Measurements from ENCODE around the gene ZNF727.
"Not testable (repeated sequence)": the region's sequence is repeated elsewhere in the genome, so short reads cannot be mapped to it uniquely, and the experiment has no call there.

ZNF727 gene

DNA sequence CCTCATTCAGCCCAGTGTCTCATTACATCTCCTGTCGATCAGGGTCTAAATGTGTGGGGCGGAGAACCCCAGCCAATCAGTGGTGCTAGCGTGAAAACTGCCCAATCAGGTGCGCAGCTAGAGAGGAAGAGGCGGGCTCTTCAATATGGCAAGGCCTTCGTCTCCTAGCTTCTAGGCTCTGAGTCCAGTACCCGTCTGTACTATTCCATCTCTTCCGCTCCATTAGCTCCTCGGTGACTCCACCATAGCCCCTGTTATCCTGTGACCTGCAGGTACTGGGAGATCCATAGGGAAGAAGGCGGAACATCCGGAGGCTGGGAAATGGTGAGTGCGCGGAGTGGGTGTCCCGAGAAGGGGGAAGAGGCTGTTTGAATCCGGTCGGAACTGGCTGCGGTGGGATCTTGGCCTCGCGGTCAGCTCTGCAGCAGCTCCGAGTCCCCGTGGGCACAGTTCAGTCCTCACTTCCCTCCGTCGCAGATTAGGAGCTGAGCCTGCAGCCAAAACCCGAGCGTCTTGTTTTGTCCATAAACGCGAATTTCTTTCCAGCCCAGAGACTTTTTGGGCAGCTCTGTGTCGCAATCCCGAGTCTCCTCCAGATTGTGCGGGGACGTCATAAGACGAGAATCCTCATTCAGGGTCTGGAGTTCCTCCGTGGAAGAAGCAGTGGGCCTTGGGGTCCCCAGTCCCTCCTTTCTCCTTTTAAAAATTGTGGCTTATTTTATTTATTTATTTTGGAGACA, at the start of gene ZNF727:
TSS of gene ZNF727 (plus strand) at position 134 of the 740 bp plus-strand sequence. CDS start at position 322, 188 bp downstream.
- no peak for DNase-seq

DNA sequence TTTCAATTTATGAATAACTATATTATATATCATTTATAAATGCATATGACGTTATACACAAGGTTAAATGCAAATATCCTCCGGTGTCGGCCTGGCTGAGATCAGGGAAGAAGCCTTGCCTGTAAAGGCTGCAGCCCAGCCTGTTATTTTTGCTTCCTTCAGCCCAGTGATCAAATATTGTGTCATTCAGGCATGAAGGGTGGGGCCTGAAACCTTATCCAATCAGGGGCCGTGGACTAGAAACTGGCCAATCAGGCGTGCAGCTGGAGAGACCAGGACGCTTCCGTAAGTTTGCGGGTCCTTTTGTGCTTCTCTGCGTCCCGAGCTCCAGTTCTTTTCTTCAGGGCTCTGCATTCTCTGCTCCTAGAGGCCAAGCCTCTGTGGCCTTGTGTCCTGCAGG, 46.7 kb upstream of the ZNF727 start, which contains the start of gene ZNF722:
TSS of gene ZNF722 (plus strand) at position 301 of the 400 bp plus-strand sequence. CDS start 113 bp downstream, outside the sequence.
- no peak for DNase-seq

DNA sequence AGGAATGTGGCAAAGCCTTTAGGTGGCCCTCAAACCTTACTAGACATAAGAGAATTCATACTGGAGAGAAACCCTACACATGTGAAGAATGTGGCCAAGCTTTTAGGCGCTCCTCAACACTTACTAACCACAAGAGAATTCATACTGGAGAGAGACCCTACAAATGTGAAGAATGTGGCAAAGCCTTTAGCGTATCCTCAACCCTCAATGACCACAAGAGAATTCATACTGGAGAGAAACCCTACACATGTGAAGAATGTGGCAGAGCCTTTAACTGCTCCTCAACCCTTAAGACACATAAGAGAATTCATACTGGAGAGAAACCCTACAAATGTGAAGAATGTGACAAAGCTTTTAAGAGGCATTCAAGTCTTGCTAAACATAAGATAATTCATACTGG, 29.7 kb upstream of the ZNF727 start:
- DNase-seq: not testable (repeated sequence)

GRCh38 chr7:64035388-64035787, 9.8 kb upstream of the ZNF727 start:
- DNase-seq: no peak

DNA sequence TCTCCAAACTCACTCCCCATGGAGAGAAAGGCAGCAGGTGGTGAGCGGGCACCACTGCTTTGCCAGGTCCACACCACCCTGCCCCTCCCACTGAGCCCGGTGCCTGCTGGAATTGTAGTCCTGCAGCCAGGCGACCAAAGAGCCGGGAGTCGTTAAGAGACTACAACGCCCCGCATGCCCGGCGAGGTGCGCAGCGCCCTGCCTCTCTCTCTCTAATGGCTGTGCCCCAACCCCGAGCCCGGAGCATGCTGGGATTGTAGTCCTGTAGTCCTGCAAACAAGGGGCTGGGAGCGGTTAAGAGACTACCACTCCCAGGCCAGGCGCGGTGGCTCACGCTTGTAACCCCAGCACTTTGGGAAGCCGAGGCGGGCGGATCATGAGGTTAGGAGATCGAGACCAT, 8.1 kb upstream of the ZNF727 start:
- no peak for DNase-seq

GRCh38 chr7:64046041-64046389, 781 bp downstream of the ZNF727 start:
- no peak for DNase-seq

DNA sequence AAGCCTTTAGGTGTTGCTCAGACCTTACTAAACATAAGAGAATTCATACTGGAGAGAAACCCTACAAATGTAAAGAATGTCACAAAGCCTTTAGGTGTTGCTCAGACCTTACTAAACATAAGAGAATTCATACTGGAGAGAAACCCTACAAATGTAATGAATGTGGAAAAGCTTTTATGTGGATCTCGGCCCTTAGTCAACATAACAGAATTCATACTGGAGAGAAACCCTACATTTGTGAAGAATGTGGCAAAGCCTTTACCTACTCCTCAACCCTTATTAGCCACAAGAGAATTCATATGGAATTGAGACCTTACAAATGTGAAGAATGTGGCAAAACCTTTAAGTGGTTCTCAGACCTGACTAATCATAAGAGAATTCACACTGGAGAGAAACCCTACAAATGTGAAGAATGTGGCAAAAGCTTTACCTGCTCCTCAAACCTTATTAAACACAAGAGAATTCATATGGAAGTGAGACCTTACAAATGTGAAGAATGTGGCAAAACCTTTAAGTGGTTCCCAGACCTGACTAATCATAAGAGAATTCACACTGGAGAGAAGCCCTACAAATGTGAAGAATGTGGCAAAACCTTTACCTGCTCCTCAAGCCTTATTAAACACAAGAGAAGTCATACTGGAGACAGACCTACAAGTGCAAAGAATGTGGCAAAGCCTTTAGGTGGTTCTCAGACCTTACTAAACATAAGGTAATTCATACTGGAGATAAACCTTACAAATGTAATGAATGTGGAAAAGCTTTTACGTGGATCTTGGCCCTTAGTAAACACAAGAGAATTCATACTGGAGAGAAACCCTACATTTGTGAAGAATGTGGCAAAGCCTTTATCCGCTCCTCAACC, 32.8 kb downstream of the ZNF727 start:
- not testable (repeated sequence) for DNase-seq

GRCh38 chr7:64078699-64078994, 33.4 kb downstream of the ZNF727 start:
- DNase-seq: no peak

- DNase-seq: no peak
Observed at GRCh38 chr7:64087501-64087900, 42.3 kb downstream of the ZNF727 start.

GRCh38 chr7:64088863-64089262, 43.6 kb downstream of the ZNF727 start:
- not testable (repeated sequence) for DNase-seq
